NT2/D1 (cell line): ENCODE measurements around the gene PAN3.

Experiments
- DNase-seq: peaks from one replicate; pipeline ENCODE4 v3.0.0-alpha.2; 2011; ENCODE audit warnings: low read depth, low spot score
- H3K27me3 ChIP-seq: 2 replicates; pipeline ENCODE4 v1.6.0; 2011; ENCODE audit warnings: mild to moderate bottlenecking; ENCODE audit not compliant: insufficient read length, insufficient read depth
- H3K36me3 ChIP-seq: 2 replicates; pipeline ENCODE4 v1.6.1; 2011; ENCODE audit warnings: mild to moderate bottlenecking, low read length, mixed read lengths; ENCODE audit not compliant: insufficient read depth, insufficient read length
- H3K4me1 ChIP-seq: 2 replicates; pipeline ENCODE4 v1.5.1; 2011; ENCODE audit not compliant: insufficient read depth, insufficient read length
- H3K4me3 ChIP-seq: 2 replicates; pipeline ENCODE4 v1.5.1; 2011; ENCODE audit warnings: low read depth; ENCODE audit not compliant: insufficient read length
- H3K9ac ChIP-seq: 2 replicates; pipeline ENCODE4 v1.6.0; 2011; ENCODE audit warnings: low read depth; ENCODE audit not compliant: insufficient read length
- H3K9me3 ChIP-seq: 2 replicates; pipeline ENCODE4 v1.5.1; 2011; ENCODE audit warnings: mild to moderate bottlenecking, low read length; ENCODE audit not compliant: insufficient read depth
- SUZ12 ChIP-seq: IDR thresholded peaks from 2 replicates; pipeline ENCODE4 v1.6.1; 2011; ENCODE audit not compliant: insufficient read length, insufficient read depth; ENCODE audit errors: extremely low read depth
- YY1 ChIP-seq: IDR thresholded peaks from 2 replicates; pipeline ENCODE4 v1.6.1; 2011; ENCODE audit not compliant: insufficient read length, insufficient read depth
- ZNF274 ChIP-seq: IDR thresholded peaks from 2 replicates; pipeline ENCODE4 v1.6.1; 2011; ENCODE audit warnings: mild to moderate bottlenecking, low read depth, low read length

Gene PAN3

DNA sequence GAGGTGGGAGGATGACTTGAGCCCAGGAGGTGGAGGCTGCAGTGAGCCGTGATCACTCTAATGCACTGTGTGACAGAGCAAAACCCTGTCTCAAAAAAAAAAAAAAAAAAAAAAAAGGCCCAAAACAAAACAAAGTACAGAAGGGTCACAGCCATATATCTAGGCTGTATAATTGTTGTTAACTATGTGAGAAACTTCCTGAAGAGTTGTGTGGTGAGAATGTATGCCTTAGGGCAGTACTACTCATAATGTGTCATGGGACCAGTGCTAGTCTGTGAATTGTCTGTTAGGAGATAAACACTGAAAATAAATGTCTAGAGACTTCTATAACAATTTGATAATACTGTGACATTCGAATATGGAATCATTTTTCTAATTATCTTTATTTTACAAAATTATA lies 43.1 kb downstream of the PAN3 start:
- Histone ChIP-seq H3K27me3 (no peaks in the 10 kb centered on the region), H3K36me3 (peaks cover 6% of the 10 kb centered on the region), H3K4me3 (no peak overlapping the region), H3K4me1 (no peaks in the 10 kb centered on the region), H3K9me3 (no peaks in the 10 kb centered on the region), H3K9ac (no peak overlapping the region)
- no peak for TF ChIP-seq SUZ12
- no peak for TF ChIP-seq YY1
- TF ChIP-seq ZNF274, result no peak
- no peak for DNase-seq

- H3K9ac ChIP-seq, result no peak overlapping the region
- DNase-seq, result no peak
- no peaks in the 10 kb centered on the region for H3K36me3 ChIP-seq
- H3K4me3 ChIP-seq, result no peak overlapping the region
- no peaks in the 10 kb centered on the region for H3K27me3 ChIP-seq
- H3K4me1 ChIP-seq, result no peaks in the 10 kb centered on the region
- no peak for TF ChIP-seq YY1
- no peak for TF ChIP-seq ZNF274
- TF ChIP-seq SUZ12, result no peak
- H3K9me3 ChIP-seq, result no peaks in the 10 kb centered on the region
These were observed 46.9 kb downstream of the PAN3 start for GRCh38 chr13:28185256-28185655.

- Histone ChIP-seq H3K4me3 (no peak overlapping the region), H3K9me3 (no peaks in the 10 kb centered on the region), H3K27me3 (no peaks in the 10 kb centered on the region), H3K9ac (no peak overlapping the region), H3K4me1 (no peaks in the 10 kb centered on the region), H3K36me3 (peaks cover 2% of the 10 kb centered on the region)
- DNase-seq, result no peak
- TF ChIP-seq ZNF274 (no peak), YY1 (no peak), SUZ12 (no peak)
These were observed 60.7 kb downstream of the PAN3 start for GRCh38 chr13:28199089-28199488.

- DNase-seq, result no peak
- peaks cover 2% of the 10 kb centered on the region for H3K36me3 ChIP-seq
- no peaks in the 10 kb centered on the region for H3K27me3 ChIP-seq
- TF ChIP-seq SUZ12 (no peak), YY1 (no peak), ZNF274 (no peak)
- no peak overlapping the region for H3K4me3 ChIP-seq
- H3K4me1 ChIP-seq, result no peaks in the 10 kb centered on the region
- H3K9ac ChIP-seq, result no peak overlapping the region
- no peaks in the 10 kb centered on the region for H3K9me3 ChIP-seq
These were observed 65.7 kb downstream of the PAN3 start for GRCh38 chr13:28204043-28204442.

GRCh38 chr13:28204690-28205443 lies 66.5 kb downstream of the PAN3 start:
- Histone ChIP-seq H3K4me3 (no peak overlapping the region), H3K27me3 (no peaks in the 10 kb centered on the region), H3K9ac (no peak overlapping the region), H3K36me3 (peaks cover 2% of the 10 kb centered on the region), H3K4me1 (no peaks in the 10 kb centered on the region), H3K9me3 (no peaks in the 10 kb centered on the region)
- no peak for TF ChIP-seq SUZ12
- no peak for TF ChIP-seq ZNF274
- TF ChIP-seq YY1, result no peak
- DNase-seq, result no peak

- peaks cover 11% of the 10 kb centered on the region for H3K36me3 ChIP-seq
- no peak for DNase-seq
- H3K4me1 ChIP-seq, result no peaks in the 10 kb centered on the region
- no peaks in the 10 kb centered on the region for H3K27me3 ChIP-seq
- TF ChIP-seq SUZ12 (no peak), ZNF274 (no peak), YY1 (no peak)
- no peak overlapping the region for H3K9ac ChIP-seq
- no peak overlapping the region for H3K4me3 ChIP-seq
- no peaks in the 10 kb centered on the region for H3K9me3 ChIP-seq
These were observed 80.3 kb downstream of the PAN3 start for GRCh38 chr13:28218679-28219078.

DNA sequence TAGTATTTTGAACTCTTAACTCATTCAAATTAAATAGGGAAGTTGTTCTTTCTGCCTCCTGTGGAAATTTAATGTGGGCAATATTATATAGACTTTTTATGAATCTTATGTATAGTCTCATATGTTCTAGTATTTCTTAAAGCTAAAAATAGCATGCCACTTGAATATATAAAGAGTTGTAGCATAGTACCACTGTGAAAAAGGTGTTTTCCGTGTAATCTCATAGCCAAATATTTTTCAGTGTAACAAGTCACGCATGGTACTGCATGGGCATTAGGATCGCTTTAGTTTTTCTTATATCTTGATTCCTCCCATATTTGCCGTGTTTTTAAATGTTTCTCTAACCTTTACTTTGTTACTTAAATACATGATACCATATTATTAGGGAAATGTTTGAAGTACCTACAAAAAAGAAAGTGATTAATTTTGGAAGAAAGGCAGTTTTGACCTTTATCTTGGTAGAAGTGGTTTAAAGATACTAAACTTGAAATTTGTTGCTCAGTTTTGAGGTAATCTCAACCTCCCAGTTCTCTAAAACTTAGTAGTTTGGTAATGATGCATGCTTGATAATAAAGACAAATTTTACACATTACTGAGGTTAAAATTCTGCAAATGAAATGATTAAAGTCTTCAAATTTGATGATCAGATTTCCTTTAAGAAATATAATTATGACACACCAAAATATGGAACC lies 81.2 kb downstream of the PAN3 start:
- H3K36me3 ChIP-seq, result peaks cover 11% of the 10 kb centered on the region
- DNase-seq, result no peak
- no peaks in the 10 kb centered on the region for H3K9me3 ChIP-seq
- no peak for TF ChIP-seq ZNF274
- no peak for TF ChIP-seq YY1
- no peak for TF ChIP-seq SUZ12
- H3K4me3 ChIP-seq, result no peak overlapping the region
- H3K9ac ChIP-seq, result no peak overlapping the region
- no peaks in the 10 kb centered on the region for H3K4me1 ChIP-seq
- H3K27me3 ChIP-seq, result no peaks in the 10 kb centered on the region
